SIG-M5 treated with dmso at 0.1 percent for 504 hours (cell line): ENCODE data around the gene TMEM41B.
"Not testable (repeated sequence)": the region's sequence is repeated elsewhere in the genome, so short reads cannot be mapped to it uniquely, and the experiment has no call there.

Experiments used
- DNase-seq: peaks from one replicate; lab custom pipeline; 2025; ENCODE audit not compliant: unreplicated experiment; lab: John Stamatoyannopoulos, UW

TMEM41B gene

GRCh38 chr11:9314291-9315077 lies at the start of gene TMEM41B:
Gene TMEM41B (minus strand): TSS chr11:9314593. CDS start chr11:9314441, 152 bp downstream.
- DNase-seq = peak; percentile 98

- no peak for DNase-seq
Observed at GRCh38 chr11:9362393-9362863, 48.0 kb upstream of the TMEM41B start.

DNA sequence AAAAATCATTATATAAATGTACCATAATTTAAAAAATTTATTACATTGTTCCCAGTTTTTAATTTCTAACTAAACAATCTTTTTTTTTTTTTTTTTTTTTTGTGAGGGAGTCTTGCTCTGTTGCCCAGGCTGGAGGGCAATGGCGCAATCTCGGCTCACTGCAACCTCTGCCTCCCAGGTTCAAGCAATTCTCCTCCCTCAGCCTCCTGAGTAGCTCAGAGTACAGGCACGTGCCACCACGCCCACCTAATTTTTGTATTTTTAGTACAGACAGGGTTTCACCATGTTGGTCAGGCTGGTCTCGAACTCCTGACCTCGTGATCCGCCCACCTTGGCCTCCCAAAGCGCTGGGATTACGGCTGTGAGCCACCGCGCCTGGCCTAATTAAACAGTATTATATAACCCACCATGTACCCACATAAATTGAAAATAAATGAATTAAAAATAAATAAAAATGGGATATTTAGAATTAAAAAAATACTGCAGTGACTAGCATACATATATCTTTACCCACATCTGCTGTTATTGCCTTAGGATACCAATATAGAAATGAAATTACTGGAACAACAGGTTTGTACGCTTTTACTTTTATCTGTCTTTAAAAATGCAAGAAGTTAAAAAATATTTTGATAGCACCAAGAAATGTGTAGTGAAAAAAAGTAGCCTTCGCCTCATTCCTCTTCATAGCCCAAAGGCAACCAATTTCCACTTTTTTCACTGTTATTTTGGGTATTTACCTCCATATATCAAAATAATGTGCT lies 46.6 kb upstream of the TMEM41B start:
- DNase-seq = not testable (repeated sequence)

- no peak for DNase-seq
Observed at GRCh38 chr11:9357041-9357440, 42.6 kb upstream of the TMEM41B start.

DNA sequence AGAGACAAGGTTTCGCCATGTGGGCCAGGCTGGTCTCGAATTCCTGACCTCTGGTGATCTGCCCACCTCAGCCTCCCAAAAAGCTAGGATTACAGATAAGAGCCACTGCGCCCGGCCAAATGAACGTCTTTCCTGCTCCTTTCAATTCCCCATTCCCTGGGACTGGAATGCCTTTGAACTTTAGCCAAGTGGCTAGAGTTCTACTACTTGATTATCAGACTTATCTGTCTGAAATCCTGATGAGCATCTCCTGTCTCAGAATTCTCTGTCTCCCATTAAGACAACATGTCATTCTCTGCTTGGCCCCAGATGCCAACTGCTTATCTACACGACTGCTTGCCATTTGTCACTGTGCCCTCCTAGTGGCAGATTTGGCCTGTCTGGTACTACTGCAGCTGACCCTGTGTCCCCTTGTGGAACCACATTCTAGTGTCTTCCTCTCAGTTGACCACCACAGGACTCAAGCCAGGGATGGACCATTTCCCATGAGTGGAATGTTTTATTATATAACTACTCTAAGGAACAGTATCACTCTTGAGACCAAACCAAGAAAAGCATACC lies 37.0 kb upstream of the TMEM41B start:
- DNase-seq = no peak

DNA sequence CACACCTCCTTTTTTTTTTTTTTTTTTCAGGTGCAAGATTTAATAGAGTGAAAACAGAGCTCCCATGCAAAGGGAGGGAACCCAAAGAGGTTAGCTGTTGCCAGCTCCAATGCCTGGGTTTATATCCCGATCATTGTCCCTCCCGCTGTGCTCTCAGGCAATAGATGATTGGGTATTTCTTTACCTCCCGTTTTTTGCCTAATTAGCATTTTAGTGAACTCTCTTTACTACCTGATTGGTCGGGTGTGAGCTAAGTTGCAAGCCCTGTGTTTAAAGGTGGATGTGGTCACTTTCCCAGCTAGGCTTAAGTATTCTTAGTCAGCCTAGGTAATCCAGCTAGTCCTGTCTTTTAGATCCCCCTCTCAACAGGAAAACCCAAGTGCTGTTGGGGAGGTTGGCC lies 33.4 kb upstream of the TMEM41B start:
- DNase-seq = not testable (repeated sequence)

DNA sequence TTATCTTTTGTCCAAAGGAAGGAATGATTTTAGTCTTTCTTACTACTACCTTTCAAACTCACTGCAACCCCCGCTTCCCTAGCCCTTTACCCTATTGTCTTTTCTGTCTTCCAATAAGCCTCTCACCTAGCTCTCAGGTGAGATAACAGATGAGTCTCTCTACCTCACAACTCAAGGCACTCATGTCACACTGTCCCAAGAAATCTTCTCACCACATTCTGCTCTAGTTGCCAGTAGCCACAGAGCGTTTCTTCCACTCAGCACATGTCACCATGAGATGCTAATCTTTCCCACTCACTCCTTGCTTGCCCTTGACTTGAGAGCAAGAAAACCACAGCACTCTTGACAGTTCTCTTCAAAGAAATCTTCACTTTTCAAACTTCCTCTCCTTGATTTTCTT lies 32.7 kb upstream of the TMEM41B start:
- DNase-seq = no peak

- DNase-seq = no peak
Observed at GRCh38 chr11:9344061-9344680, 29.8 kb upstream of the TMEM41B start.

DNA sequence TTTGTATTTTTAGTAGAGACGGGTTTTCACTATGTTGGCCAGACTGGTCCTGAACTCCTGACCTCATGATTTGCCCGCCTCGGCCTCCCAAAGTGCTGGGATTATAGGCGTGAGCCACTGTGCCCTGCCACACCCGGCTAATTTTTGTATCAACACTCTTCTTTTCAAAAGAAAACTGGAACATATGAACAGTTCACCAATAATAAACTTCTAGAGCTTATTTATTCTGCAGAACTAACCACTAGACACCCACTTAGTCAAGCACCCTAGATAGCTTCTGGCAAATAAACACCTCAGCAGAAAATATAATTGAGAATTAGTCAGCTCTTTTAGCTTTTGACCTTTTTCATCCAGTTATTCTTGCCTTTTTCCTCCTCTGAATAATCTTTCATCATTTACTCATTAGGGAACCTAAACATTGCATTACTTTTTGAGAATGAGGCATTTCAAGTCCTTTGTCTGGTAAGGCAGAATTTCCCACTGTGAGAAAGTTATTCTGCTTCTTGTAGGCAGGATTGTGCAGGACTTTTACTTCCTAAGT lies 27.3 kb upstream of the TMEM41B start:
- DNase-seq = no peak

DNA sequence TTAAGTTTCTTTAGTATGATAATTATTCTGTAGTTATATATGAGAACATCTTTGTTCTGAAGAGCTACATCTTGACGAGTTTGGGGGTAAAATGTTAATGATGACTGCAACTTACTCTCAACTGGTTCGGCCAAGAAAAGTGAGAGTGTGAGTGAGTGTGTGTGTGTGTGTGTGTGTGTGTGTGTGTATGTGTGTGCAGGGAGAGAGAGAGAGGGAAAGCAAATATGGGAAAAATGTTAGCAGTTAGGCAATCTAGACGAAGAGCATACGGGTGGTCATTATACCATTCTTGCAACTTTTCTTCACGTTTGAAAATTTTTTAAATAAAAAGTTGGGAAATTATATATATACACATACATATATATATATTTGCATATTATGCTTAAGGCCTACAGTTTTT lies 18.3 kb upstream of the TMEM41B start:
- DNase-seq = no peak

GRCh38 chr11:9330387-9331384 lies 16.3 kb upstream of the TMEM41B start:
- no peak for DNase-seq

DNA sequence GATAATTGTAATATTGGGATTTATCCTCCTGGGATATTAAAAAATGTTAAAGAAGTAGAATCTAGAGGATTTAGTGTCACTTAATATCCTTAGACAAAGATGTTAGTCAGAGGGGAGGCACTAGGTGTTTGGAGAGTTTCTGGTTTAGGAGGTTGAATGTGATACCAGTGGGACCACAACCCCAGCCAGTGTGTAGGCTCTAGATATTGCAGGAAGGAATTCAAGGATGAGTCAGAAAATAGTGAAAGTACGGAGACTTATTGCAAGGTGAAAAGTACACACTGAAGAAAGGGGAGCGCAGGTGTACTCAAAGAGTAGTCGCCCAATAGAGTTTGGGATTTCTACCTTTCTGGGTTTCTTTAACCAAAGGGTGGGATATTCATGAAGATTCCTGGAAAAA lies 5.7 kb upstream of the TMEM41B start:
- DNase-seq = no peak

- DNase-seq = not testable (repeated sequence)
Observed at GRCh38 chr11:9319377-9320001, 5.1 kb upstream of the TMEM41B start.

DNA sequence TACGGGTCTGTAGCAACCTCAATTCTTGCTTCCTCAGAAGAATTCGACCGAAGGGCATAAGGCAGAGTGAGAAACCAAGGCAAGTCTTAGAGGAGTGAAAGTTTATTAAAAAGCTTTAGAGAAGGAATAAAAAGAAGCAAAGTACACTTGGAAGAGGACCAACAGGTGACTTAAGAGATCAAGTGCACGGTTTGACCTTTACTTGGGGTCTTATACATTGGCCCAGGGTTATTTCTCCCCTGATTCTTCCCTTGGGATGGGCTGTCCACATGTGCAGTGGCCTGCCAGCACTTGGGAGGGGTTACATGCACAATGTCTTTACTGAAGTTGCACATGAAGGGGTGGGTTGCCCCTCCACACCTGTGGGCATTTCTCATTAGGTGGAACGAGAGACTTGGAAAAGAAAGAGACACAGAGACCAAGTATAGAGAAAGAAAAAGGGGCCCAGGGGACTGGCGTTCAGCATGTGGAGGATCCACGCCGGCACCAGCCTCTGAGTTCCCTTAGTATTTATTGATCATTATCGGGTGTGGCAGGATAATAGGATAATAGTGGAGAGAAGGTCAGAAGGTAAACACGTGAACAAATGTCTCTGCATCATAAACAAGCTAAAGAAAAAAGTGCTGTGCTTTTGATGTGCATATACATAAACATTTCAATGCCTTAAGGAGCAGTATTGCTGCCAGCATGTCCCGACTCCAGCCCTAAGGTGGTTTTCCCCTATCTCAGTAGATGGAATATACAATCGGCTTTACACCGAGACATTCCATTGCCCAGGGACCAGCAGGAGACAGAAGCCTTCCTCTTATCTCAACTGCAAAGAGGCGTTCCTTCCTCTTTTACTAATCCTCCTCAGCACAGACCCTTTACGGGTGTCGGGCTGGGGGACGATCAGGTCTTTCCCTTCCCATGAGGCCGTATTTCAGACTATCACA lies 4.3 kb upstream of the TMEM41B start:
- DNase-seq = not testable (repeated sequence)

DNA sequence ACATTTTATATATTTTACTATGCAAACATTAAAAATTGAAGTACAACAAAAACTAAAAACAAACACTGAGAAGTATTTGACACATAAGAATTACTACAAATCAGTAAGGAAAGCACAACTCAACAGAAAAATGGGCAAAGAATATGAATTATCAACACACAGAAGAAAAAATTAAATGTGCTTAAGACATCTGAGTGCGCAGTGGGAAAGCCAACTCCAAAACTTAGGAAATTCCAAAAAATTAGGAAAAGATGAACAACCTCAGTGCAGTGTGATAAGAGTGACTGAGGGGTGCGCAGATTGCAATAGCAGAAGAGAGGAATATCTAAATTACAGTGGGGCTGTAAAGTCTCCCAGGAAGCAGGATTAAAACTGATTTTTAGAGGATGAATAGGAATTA lies 1.9 kb upstream of the TMEM41B start:
- no peak for DNase-seq

DNA sequence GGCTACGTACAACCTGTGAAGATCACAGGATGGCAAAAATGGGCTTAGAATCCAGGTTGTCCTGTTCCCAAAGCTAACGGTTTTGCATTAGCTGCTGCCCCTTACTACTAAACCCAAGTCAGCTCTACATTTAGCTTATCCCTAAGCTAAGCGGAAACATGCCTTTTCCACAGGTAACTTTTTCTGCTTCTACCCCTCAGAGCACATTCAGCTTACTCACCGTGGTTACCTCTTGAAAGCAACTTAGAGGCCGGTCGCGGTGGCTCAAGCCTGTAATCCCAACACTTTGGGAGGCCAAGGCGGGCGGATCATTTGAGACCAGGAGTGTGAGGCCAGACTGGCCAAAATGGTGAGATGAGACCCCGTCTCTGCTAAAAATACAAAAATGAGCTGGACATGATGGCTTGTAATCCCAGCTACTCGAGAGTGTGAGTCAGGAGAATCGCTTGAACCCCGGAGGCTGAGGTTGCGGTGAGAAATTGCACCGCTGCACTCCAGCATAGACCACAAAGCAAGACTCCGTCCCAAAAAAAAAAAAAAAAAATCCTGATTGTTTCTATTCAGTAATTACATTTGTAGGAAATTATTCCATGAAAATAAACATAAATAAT lies 790 bp upstream of the TMEM41B start:
- DNase-seq = no peak

GRCh38 chr11:9313648-9314290 lies 624 bp downstream of the TMEM41B start:
- DNase-seq = no peak
